Esophagus mucosa (tissue), 1 donor: ENCODE measurements around the gene ESF1. TPM values are rescaled to one million over a fixed set of nuclear protein-coding genes. Genes with fewer than 3 reads are reported as not detected.

Experiments
- ATAC-seq: fragments of 200-7000 bp; cut with Tn5 transposase; one replicate; pipeline ENCODE4 v1.9.1; 2020
- total RNA-seq: library from RNA; stranded (reverse); gene quantifications from one replicate; pipeline ENCODE4 v1.2.4, GENCODE V29; 2023
- donor health status: DM: yes; HTN: yes; CAD: no.

ESF1 gene
- total RNA-seq, 1 donor from 2014 or later: 7.9 TPM

GRCh38 chr20:13736436-13737191, 48.1 kb downstream of the ESF1 start:
- no peak for ATAC-seq

- ATAC-seq: no peak
Measured at GRCh38 chr20:13735826-13736225, 48.9 kb downstream of the ESF1 start.

GRCh38 chr20:13723011-13723410, 61.7 kb downstream of the ESF1 start:
- ATAC-seq: no peak

- ATAC-seq: no peak
Measured at GRCh38 chr20:13718171-13718570, 66.5 kb downstream of the ESF1 start.

GRCh38 chr20:13717631-13718044, 67.1 kb downstream of the ESF1 start:
- ATAC-seq: no peak

- no peak for ATAC-seq
Measured at GRCh38 chr20:13715171-13715570, 69.5 kb downstream of the ESF1 start.

- no peak for ATAC-seq
Measured at GRCh38 chr20:13708234-13708633, 76.5 kb downstream of the ESF1 start.

- no peak for ATAC-seq
Measured at GRCh38 chr20:13703265-13703664, 81.5 kb downstream of the ESF1 start.

GRCh38 chr20:13701486-13701885, 83.2 kb downstream of the ESF1 start:
- ATAC-seq: no peak

- ATAC-seq: no peak
Measured at GRCh38 chr20:13700761-13701160, 84.0 kb downstream of the ESF1 start.

GRCh38 chr20:13694420-13695150, 90.1 kb downstream of the ESF1 start:
- ATAC-seq: no peak

GRCh38 chr20:13692802-13693736, 91.7 kb downstream of the ESF1 start:
- no peak for ATAC-seq

- ATAC-seq: no peak
Measured at GRCh38 chr20:13690943-13691342, 93.8 kb downstream of the ESF1 start.

- ATAC-seq: no peak
Measured at GRCh38 chr20:13687815-13688214, 96.9 kb downstream of the ESF1 start.

GRCh38 chr20:13685623-13686022, 99.1 kb downstream of the ESF1 start:
- ATAC-seq: no peak

- ATAC-seq: no peak
Measured at GRCh38 chr20:13684566-13685222, 100.0 kb downstream of the ESF1 start.

GRCh38 chr20:13683833-13684232, 100.9 kb downstream of the ESF1 start:
- no peak for ATAC-seq

GRCh38 chr20:13681248-13682125, 103.2 kb downstream of the ESF1 start:
- no peak for ATAC-seq

GRCh38 chr20:13678944-13679343, 105.8 kb downstream of the ESF1 start:
- no peak for ATAC-seq

- no peak for ATAC-seq
Measured at GRCh38 chr20:13677241-13677640, 107.5 kb downstream of the ESF1 start.

- ATAC-seq: no peak
Measured at GRCh38 chr20:13676682-13677081, 108.0 kb downstream of the ESF1 start.
